Measurements from ENCODE around the gene COL4A2. TPM values are rescaled to one million over a fixed set of nuclear protein-coding genes. Genes with fewer than 3 reads are reported as not detected.

Gene COL4A2
- total RNA-seq, 1 experiment from 2014 or later = 74.5 TPM

- Histone ChIP-seq H3F3A (ENCODE audit: low read length, unreplicated experiment) (no peaks in the 10 kb centered on the region), H3K9me3 (ENCODE audit: low read length) (no peaks in the 10 kb centered on the region), H3K4me3 (ENCODE audit: low read length) (no peak overlapping the region), H3K4me1 (ENCODE audit: insufficient read depth, low read length) (peaks cover 39% of the 10 kb centered on the region), H3K79me2 (ENCODE audit: low read length) (peaks cover 19% of the 10 kb centered on the region), H2AFZ (ENCODE audit: low read length) (no peak overlapping the region), H3K36me3 (ENCODE audit: low read depth, low read length) (no peaks in the 10 kb centered on the region), H3K4me2 (ENCODE audit: low read length) (peak overlapping the region; percentile 71), H3K9ac (ENCODE audit: low read length) (peak overlapping the region; percentile 82), H3K9me2 (replicated peaks; ENCODE audit: low read length) (no peaks in the 10 kb centered on the region), H3K27me3 (ENCODE audit: low read length) (no peaks in the 10 kb centered on the region), H4K20me1 (ENCODE audit: low read length) (no peaks in the 10 kb centered on the region), H3K27ac (ENCODE audit: low read length) (peak overlapping the region; percentile 97)
- ATAC-seq (no peak), DNase-seq (no peak)
- intact Hi-C loops (cut with micrococcal nuclease) = no loop called here
- no peak for TF ChIP-seq CTCF (conservative IDR thresholded peaks at IDR 0.05; ENCODE audit: low read depth, low read length)
- TF ChIP-seq EZH2 (IDR thresholded peaks at IDR 0.05; ENCODE audit: low read length, unreplicated experiment) = no peak
- no peak for TF ChIP-seq EZH2phosphoT487 (IDR thresholded peaks at IDR 0.05; ENCODE audit: borderline replicate concordance, low read length)
- CTCF ChIA-PET = interaction anchor here (1.6 kb wide), 1 partner anchor 33 kb away, joined by 6 read pairs; no protein-coding TSS in a partner anchor
- BruUV-seq (replicated peaks) = no TSS peak
- POLR2A ChIA-PET (ENCODE audit: unreplicated experiment) = no interaction called here
Observed at GRCh38 chr13:110379358-110379757, 72.3 kb downstream of the COL4A2 start.

DNA sequence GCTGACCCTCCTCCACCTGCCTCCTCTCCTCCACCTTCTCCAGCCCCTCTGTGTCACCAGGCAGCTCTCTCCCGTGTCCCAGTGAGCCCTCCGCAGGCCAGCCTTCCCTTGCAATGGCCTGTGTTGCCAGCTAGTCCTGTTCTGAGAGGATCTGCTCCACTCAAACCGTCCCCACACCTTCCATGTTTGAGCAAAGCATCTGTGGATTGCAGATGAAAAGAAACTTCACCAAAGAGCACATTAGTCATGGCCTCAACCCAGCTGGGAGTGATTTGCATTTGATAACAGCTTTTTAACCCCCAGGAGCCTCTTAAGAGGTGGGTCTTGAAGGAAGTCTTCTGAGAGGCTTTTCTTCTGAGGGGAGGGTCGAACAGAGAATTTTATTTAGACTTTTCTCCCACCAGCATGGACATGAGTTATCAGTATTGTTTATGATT is 72.8 kb downstream of the COL4A2 start:
- H4K20me1 ChIP-seq (ENCODE audit: low read length) = no peaks in the 10 kb centered on the region
- peaks cover 19% of the 10 kb centered on the region for H3K79me2 ChIP-seq (ENCODE audit: low read length)
- H3K9me3 ChIP-seq (ENCODE audit: low read length) = no peaks in the 10 kb centered on the region
- no peaks in the 10 kb centered on the region for H3F3A ChIP-seq (ENCODE audit: low read length, unreplicated experiment)
- peak overlapping the region; percentile 82 for H3K9ac ChIP-seq (ENCODE audit: low read length)
- DNase-seq (peak; percentile 28), ATAC-seq (peak; percentile 31)
- H3K9me2 ChIP-seq (replicated peaks; ENCODE audit: low read length) = no peaks in the 10 kb centered on the region
- POLR2A ChIA-PET (ENCODE audit: unreplicated experiment) = interaction anchor here (0.9 kb wide), 1 partner anchor 32 kb away, joined by 6 read pairs; no protein-coding TSS in a partner anchor
- H3K4me2 ChIP-seq (ENCODE audit: low read length) = peak overlapping the region; percentile 71
- no peaks in the 10 kb centered on the region for H3K27me3 ChIP-seq (ENCODE audit: low read length)
- no peaks in the 10 kb centered on the region for H3K36me3 ChIP-seq (ENCODE audit: low read depth, low read length)
- CTCF ChIA-PET = interaction anchor here (0.6 to 1.6 kb wide), 2 partner anchors 32 to 133 kb away, joined by 6 to 7 read pairs; no protein-coding TSS in a partner anchor
- TF ChIP-seq CTCF (conservative IDR thresholded peaks at IDR 0.05; ENCODE audit: low read depth, low read length) = no peak
- no peak for TF ChIP-seq EZH2phosphoT487 (IDR thresholded peaks at IDR 0.05; ENCODE audit: borderline replicate concordance, low read length)
- no peak for TF ChIP-seq EZH2 (IDR thresholded peaks at IDR 0.05; ENCODE audit: low read length, unreplicated experiment)
- H2AFZ ChIP-seq (ENCODE audit: low read length) = no peak overlapping the region
- H3K27ac ChIP-seq (ENCODE audit: low read length) = peak overlapping the region; percentile 97
- H3K4me3 ChIP-seq (ENCODE audit: low read length) = no peak overlapping the region
- intact Hi-C loops (cut with micrococcal nuclease) = loop anchor here (2.0 kb wide), 1 partner anchor 33 kb away; no protein-coding TSS in a partner anchor
- peaks cover 39% of the 10 kb centered on the region for H3K4me1 ChIP-seq (ENCODE audit: insufficient read depth, low read length)
- BruUV-seq (replicated peaks) = no TSS peak

DNA sequence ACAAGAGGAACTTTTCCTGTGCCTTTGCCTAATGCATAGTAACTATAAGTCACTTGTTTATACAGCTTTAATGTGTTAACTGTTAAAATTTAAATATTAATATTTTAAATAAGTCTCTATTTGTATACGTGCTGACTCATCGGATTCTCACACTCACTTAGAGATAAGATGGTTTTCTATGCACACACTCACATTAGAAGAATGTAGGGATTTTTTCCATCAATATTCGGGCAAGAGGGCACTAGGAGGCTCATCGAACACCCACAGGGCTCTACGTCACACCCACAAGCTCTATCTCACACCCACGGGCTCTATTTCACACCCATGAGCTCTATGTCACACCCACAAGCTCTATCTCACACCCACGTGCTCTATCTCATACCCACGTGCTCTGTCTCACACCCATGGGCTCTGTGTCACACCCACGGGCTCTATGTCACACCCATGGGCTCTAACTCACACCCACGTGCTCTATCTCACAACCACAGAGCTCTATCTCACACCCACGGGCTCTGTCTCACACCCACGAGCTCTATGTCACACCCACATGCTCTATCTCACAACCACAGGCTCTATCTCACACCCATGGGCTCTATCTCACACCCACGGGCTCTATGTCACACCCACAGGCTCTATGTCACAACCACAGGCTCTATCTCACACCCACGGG is 73.4 kb downstream of the COL4A2 start:
- POLR2A ChIA-PET (ENCODE audit: unreplicated experiment) = interaction anchor here (0.9 kb wide), 1 partner anchor 33 kb away, joined by 6 read pairs; no protein-coding TSS in a partner anchor
- Histone ChIP-seq H3K27ac (ENCODE audit: low read length) (peak overlapping the region; percentile 97), H3K4me2 (ENCODE audit: low read length) (peak overlapping the region; percentile 71), H3K4me3 (ENCODE audit: low read length) (no peak overlapping the region), H3F3A (ENCODE audit: low read length, unreplicated experiment) (no peaks in the 10 kb centered on the region), H3K27me3 (ENCODE audit: low read length) (no peaks in the 10 kb centered on the region), H3K4me1 (ENCODE audit: insufficient read depth, low read length) (peaks cover 39% of the 10 kb centered on the region), H3K36me3 (ENCODE audit: low read depth, low read length) (no peaks in the 10 kb centered on the region), H3K9ac (ENCODE audit: low read length) (peak overlapping the region; percentile 91), H2AFZ (ENCODE audit: low read length) (no peak overlapping the region), H3K79me2 (ENCODE audit: low read length) (peaks cover 19% of the 10 kb centered on the region), H3K9me3 (ENCODE audit: low read length) (no peaks in the 10 kb centered on the region), H3K9me2 (replicated peaks; ENCODE audit: low read length) (no peaks in the 10 kb centered on the region), H4K20me1 (ENCODE audit: low read length) (no peaks in the 10 kb centered on the region)
- CTCF ChIA-PET = interaction anchor here (0.6 to 1.6 kb wide), 2 partner anchors 31 to 133 kb away, joined by 6 to 7 read pairs; no protein-coding TSS in a partner anchor
- peak; percentile 74 for DNase-seq
- no TSS peak for BruUV-seq (replicated peaks)
- intact Hi-C loops (cut with micrococcal nuclease) = loop anchor here (2.0 kb wide), 1 partner anchor 32 kb away; no protein-coding TSS in a partner anchor
- TF ChIP-seq EZH2 (IDR thresholded peaks at IDR 0.05; ENCODE audit: low read length, unreplicated experiment) = no peak
- no peak for TF ChIP-seq CTCF (conservative IDR thresholded peaks at IDR 0.05; ENCODE audit: low read depth, low read length)
- no peak for TF ChIP-seq EZH2phosphoT487 (IDR thresholded peaks at IDR 0.05; ENCODE audit: borderline replicate concordance, low read length)
- ATAC-seq = peak; percentile 53
